ENCODE measurements around the gene MC5R.
"Not testable (repeated sequence)": the region's sequence is repeated elsewhere in the genome, so short reads cannot be mapped to it uniquely, and the experiment has no call there.

Gene MC5R

GRCh38 chr18:13836559-13836958, 12.6 kb downstream of the MC5R start:
- in situ Hi-C loops (cut with MboI; ENCODE audit: low sequenced_read_pairs): no loop called here

- in situ Hi-C loops (cut with MboI; ENCODE audit: low sequenced_read_pairs): no loop called here
Measured at GRCh38 chr18:13849791-13850190, 25.8 kb downstream of the MC5R start.

GRCh38 chr18:13862898-13863297, 38.9 kb downstream of the MC5R start:
- in situ Hi-C loops (cut with MboI; ENCODE audit: low sequenced_read_pairs): not testable (repeated sequence)

GRCh38 chr18:13868501-13869271, 44.7 kb downstream of the MC5R start:
- in situ Hi-C loops (cut with MboI; ENCODE audit: low sequenced_read_pairs): no loop called here

GRCh38 chr18:13871701-13872100, 47.8 kb downstream of the MC5R start:
- in situ Hi-C loops (cut with MboI; ENCODE audit: low sequenced_read_pairs): no loop called here

- in situ Hi-C loops (cut with MboI; ENCODE audit: low sequenced_read_pairs): no loop called here
Measured at GRCh38 chr18:13872373-13872772, 48.4 kb downstream of the MC5R start.

- in situ Hi-C loops (cut with MboI; ENCODE audit: low sequenced_read_pairs): no loop called here
Measured at GRCh38 chr18:13872932-13873331, 49.0 kb downstream of the MC5R start.

- in situ Hi-C loops (cut with MboI; ENCODE audit: low sequenced_read_pairs): no loop called here
Measured at GRCh38 chr18:13874558-13874957, 50.6 kb downstream of the MC5R start.

Measured in HL-60/S4 (cell line).